Mammary epithelial cell (primary cell): ENCODE data around the gene CST9L.

Source experiments
- CTCF ChIP-seq, 2 donors: IDR thresholded peaks in 1 of 2; conservative IDR thresholded peaks in 1 of 2; 2 replicates each; pipeline ENCODE4 v1.5.1; 2011 to 2012; ENCODE audit warnings: inconsistent platforms in 2 of 2, low read length in 2 of 2, mild to moderate bottlenecking in 2 of 2, control low read depth in 1 of 2, low read depth in 1 of 2; ENCODE audit not compliant: insufficient read depth in 1 of 2; ENCODE audit errors: extremely low read depth in 1 of 2
- EZH2 ChIP-seq: IDR thresholded peaks from 2 replicates; pipeline ENCODE4 v1.6.1; 2012; ENCODE audit warnings: low read length, inconsistent platforms, borderline replicate concordance

GRCh38 chr20:23603321-23603720 is 35.0 kb upstream of the CST9L start:
- no peak for TF ChIP-seq CTCF (conservative IDR thresholded peaks at IDR 0.05 in 1 of 2, IDR thresholded peaks at IDR 0.05 in 1 of 2; ENCODE audit: extremely low read depth in 1 of 2, insufficient read depth in 1 of 2, low read depth in 1 of 2, low read length in 2 of 2)
- TF ChIP-seq EZH2 = no peak
